Skeletal muscle tissue (tissue), 4 donors: ENCODE results near the gene RAB40B. TPM values are rescaled to one million over a fixed set of nuclear protein-coding genes. Genes with fewer than 3 reads are reported as not detected.

ENCODE experiments used
- H3K27ac ChIP-seq: one replicate; pipeline ENCODE4 v1.7.0; 2013; ENCODE audit warnings: mild to moderate bottlenecking, low read depth, low read length, inconsistent platforms
- H3K27me3 ChIP-seq, 3 donors: one replicate each; pipeline ENCODE4 v1.7.0; 2013; ENCODE audit warnings: low read length in 3 of 3; ENCODE audit not compliant: control insufficient read depth in 3 of 3, insufficient read depth in 3 of 3
- H3K36me3 ChIP-seq, 3 donors: one replicate each; pipeline ENCODE4 v1.7.0; 2013; ENCODE audit warnings: low read length in 3 of 3; ENCODE audit not compliant: control insufficient read depth in 3 of 3, insufficient read depth in 3 of 3
- H3K4me1 ChIP-seq, 3 donors: one replicate each; pipeline ENCODE4 v1.7.0; 2013; ENCODE audit warnings: low read length in 3 of 3, mild to moderate bottlenecking in 3 of 3; ENCODE audit not compliant: control insufficient read depth in 3 of 3, insufficient read depth in 3 of 3
- H3K4me3 ChIP-seq, 3 donors: one replicate each; pipeline ENCODE4 v1.7.0; 2013; ENCODE audit warnings: low read length in 3 of 3
- H3K9ac ChIP-seq, 3 donors: one replicate each; pipeline ENCODE4 v1.7.0; 2013; ENCODE audit warnings: low read length in 3 of 3, mild to moderate bottlenecking in 3 of 3, moderate library complexity in 2 of 3, low read depth in 1 of 3
- H3K9me3 ChIP-seq, 3 donors: one replicate each; pipeline ENCODE4 v1.7.0; 2013; ENCODE audit warnings: low read length in 3 of 3; ENCODE audit not compliant: control insufficient read depth in 3 of 3
- total RNA-seq: library from RNA; depleted of rRNA; stranded (reverse); fragments of >200 nt; gene quantifications from one replicate; pipeline ENCODE4 v1.2.3, GENCODE V29; 2014
- donor health status: Osteomylitis.

The RAB40B gene
- total RNA-seq, 1 donor from 2014 or later: 12.0 TPM

DNA sequence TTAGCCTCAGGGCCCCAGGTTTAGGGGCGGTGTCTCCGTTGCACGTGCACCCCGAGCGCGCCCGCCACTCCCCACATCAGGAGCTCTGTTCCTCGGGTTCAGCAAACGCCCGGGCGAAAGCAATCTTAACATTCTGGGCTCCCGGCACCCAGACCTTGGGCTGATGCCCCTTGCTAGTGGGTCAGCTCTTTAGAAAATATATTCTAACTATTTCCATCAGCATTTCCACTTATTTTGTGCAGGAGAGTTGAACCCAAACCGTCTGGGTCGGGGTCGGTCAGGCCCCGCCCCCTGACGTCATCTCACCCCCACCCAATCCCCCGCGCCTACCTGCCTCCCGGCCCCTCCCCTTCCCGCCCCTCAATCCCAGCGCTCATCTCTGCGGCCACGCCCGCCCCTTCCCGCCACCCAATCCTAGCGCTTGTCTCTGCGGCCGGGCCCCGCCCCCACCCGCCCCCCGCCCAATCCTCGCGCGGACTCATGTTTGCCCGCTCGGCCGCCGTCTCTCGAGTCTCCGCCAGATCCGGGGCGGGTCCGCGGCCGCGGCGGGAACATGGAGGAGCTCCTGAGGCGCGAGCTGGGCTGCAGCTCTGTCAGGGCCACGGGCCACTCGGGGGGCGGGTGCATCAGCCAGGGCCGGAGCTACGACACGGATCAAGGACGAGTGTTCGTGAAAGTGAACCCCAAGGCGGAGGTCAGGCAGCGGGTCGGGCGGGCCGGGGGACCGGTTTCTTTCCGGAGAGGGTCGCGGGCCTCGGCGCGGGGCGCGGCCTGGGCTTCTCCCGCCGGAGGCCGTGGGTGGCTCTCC is 17.9 kb upstream of the RAB40B start, which contains the start of gene FN3KRP:
Gene FN3KRP (plus strand): TSS at position 504 of the 808 bp plus-strand sequence. CDS start 50 bp downstream, at position 554.
- Histone ChIP-seq H3K4me3 (peak within 1 kb of the TSS; percentile 86 to 92 (median 87)), H3K27ac (peak within 1 kb of the TSS; percentile 51), H3K4me1 (peaks cover 19 to 35% (median 27%) of the 10 kb centered on the region in 3 donors), H3K9ac (peak within 1 kb of the TSS; percentile 83 to 86 (median 86)), H3K36me3 (peaks cover 14 to 20% (median 15%) of the 10 kb centered on the region in 3 donors), H3K9me3 (no peaks in the 10 kb centered on the region), H3K27me3 (no peaks in the 10 kb centered on the region)

GRCh38 chr17:82713071-82713723 is 14.7 kb upstream of the RAB40B start:
- peaks cover 18 to 44% (median 30%) of the 10 kb centered on the region in 3 donors for H3K4me1 ChIP-seq
- H3K36me3 ChIP-seq: no peaks in the 10 kb centered on the region
- no peak overlapping the region for H3K27ac ChIP-seq
- peaks cover 0 to 6% (median 3%) of the 10 kb centered on the region in 3 donors for H3K27me3 ChIP-seq
- H3K9ac ChIP-seq: no peak overlapping the region
- H3K4me3 ChIP-seq: no peak overlapping the region
- H3K9me3 ChIP-seq: no peaks in the 10 kb centered on the region

- no peak overlapping the region for H3K4me3 ChIP-seq
- H3K27ac ChIP-seq: no peak overlapping the region
- H3K9ac ChIP-seq: peak overlapping the region in 2 of 3 donors; percentile 2 to 25
- peaks cover 0 to 6% (median 3%) of the 10 kb centered on the region in 3 donors for H3K27me3 ChIP-seq
- no peaks in the 10 kb centered on the region for H3K9me3 ChIP-seq
- no peaks in the 10 kb centered on the region for H3K36me3 ChIP-seq
- peaks cover 2 to 27% (median 17%) of the 10 kb centered on the region in 3 donors for H3K4me1 ChIP-seq
These were observed 12.2 kb upstream of the RAB40B start for GRCh38 chr17:82710499-82711232.

- Histone ChIP-seq H3K9ac (peak overlapping the region in 1 of 3 donors; percentile 25), H3K4me3 (no peak overlapping the region), H3K27ac (no peak overlapping the region), H3K9me3 (no peaks in the 10 kb centered on the region), H3K4me1 (peaks cover 0 to 27% (median 17%) of the 10 kb centered on the region in 3 donors), H3K36me3 (no peaks in the 10 kb centered on the region), H3K27me3 (peaks cover 0 to 6% (median 3%) of the 10 kb centered on the region in 3 donors)
These were observed 11.4 kb upstream of the RAB40B start for GRCh38 chr17:82709676-82710498.

DNA sequence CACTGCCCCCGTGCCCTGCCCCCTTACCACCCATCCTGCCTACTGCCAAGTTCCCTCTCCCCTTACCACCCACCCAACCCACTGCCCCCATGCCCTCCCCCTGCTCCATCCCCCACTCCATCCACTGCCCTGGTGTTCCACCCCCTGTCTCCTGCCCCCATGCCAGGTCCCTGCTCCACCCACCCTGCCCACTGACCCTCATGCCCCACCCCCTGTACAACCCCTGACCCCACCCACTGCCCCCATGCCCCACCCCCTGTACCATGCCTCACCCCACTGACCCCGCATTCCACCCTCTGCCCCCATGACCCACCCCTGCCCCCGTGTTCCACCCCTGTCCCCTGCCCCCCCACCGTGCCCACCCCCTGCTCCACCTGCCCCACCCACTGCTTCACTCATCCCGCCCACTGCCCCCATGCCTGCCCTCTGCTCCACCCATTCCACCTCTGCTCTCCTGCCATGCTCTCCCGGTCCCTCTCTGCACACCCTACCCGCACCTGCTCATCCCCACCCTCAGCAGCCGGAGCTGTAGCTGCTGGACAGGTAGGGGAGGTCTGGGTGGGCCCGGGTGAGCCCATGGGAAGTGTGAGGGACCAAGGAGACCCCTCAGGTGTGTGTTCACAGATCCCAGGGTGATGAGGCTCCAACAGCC is 10.7 kb upstream of the RAB40B start:
- H3K9ac ChIP-seq: no peak overlapping the region
- H3K36me3 ChIP-seq: no peaks in the 10 kb centered on the region
- H3K4me1 ChIP-seq: peaks cover 0 to 27% (median 17%) of the 10 kb centered on the region in 3 donors
- peaks cover 0 to 6% (median 3%) of the 10 kb centered on the region in 3 donors for H3K27me3 ChIP-seq
- H3K9me3 ChIP-seq: no peaks in the 10 kb centered on the region
- no peak overlapping the region for H3K4me3 ChIP-seq
- no peak overlapping the region for H3K27ac ChIP-seq

DNA sequence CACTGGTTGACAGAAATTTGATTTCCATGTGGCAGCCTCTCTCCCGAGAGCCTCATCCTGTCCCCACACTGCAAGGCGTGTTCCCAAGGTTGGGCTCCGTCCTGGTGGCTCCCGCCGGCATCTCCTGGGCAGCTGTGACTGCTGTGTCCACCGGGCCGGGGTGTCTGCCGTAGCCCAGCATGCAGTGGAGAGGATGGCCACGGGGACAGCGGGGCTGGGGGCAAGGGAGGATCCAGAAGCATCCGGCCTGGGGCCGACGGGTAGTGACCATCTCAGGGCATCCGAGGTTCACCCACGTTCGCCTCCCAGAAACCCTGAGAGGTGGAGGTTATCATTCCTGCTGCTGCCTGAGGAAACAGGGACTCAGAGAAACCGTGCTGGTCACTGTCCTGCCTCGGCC is 7.3 kb upstream of the RAB40B start:
- H3K36me3 ChIP-seq: no peaks in the 10 kb centered on the region
- no peaks in the 10 kb centered on the region for H3K9me3 ChIP-seq
- H3K27me3 ChIP-seq: peaks cover 0 to 6% (median 0%) of the 10 kb centered on the region in 3 donors
- H3K4me3 ChIP-seq: no peak overlapping the region
- no peak overlapping the region for H3K27ac ChIP-seq
- no peak overlapping the region for H3K9ac ChIP-seq
- H3K4me1 ChIP-seq: peaks cover 0 to 9% (median 7%) of the 10 kb centered on the region in 3 donors

DNA sequence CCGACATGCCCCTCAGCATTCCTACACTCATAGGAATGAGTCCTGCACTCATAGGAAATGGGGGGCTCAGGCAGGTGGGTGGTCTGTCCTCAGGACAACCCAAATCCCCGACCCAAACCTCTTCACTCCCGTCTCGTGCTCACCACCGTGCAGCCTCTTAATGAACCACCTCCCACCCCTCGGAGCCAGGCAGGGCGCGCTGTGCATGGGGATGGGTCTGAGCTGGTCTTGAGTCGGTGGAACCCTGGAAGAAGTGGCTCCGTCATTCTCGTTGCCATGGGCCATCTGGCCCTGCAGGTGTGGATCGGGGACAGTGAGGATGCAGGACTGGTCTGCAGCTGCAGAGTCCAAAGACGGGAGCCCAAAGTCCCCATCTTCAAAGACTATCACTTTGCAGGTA is 6.4 kb upstream of the RAB40B start:
- Histone ChIP-seq H3K27me3 (no peaks in the 10 kb centered on the region), H3K4me3 (no peak overlapping the region), H3K9ac (no peak overlapping the region), H3K9me3 (no peaks in the 10 kb centered on the region), H3K36me3 (no peaks in the 10 kb centered on the region), H3K4me1 (peaks cover 0 to 4% (median 3%) of the 10 kb centered on the region in 3 donors), H3K27ac (no peak overlapping the region)

- H3K27me3 ChIP-seq: no peaks in the 10 kb centered on the region
- no peaks in the 10 kb centered on the region for H3K36me3 ChIP-seq
- no peak overlapping the region for H3K4me3 ChIP-seq
- H3K9ac ChIP-seq: no peak overlapping the region
- no peaks in the 10 kb centered on the region for H3K9me3 ChIP-seq
- peaks cover 6 to 9% (median 9%) of the 10 kb centered on the region in 3 donors for H3K4me1 ChIP-seq
- H3K27ac ChIP-seq: no peak overlapping the region
These were observed 5.7 kb upstream of the RAB40B start for GRCh38 chr17:82703935-82704865.
